Measurements from ENCODE around the gene NANOS2.

Gene NANOS2

GRCh38 chr19:45881082-45881908, 33.3 kb downstream of the NANOS2 start:
- no peaks in the 10 kb centered on the region for H3K9me3 ChIP-seq (ENCODE audit: insufficient read depth, low read depth, low read length)
- WGBS, result 73% methylated on average over 10 of the region's 10 CpGs
- no peak overlapping the region; the same call in 1 of the 2 replicates for H3K9ac ChIP-seq (ENCODE audit: low read depth, low read length)
- H3K27ac ChIP-seq (ENCODE audit: low read depth, low read length), result peak overlapping the region; percentile 27; the same call in 1 of the 2 replicates
- no peaks in the 10 kb centered on the region for H3K27me3 ChIP-seq (ENCODE audit: insufficient read depth, low read length)
- H3K36me3 ChIP-seq (ENCODE audit: insufficient read depth, low read length), result no peaks in the 10 kb centered on the region
- peak overlapping the region; percentile 54; the same call in 1 of the 2 replicates for H3K4me3 ChIP-seq (ENCODE audit: low read length)
- peaks cover 20% of the 10 kb centered on the region for H3K4me1 ChIP-seq (ENCODE audit: insufficient read depth, low read length)

GRCh38 chr19:45879971-45880370, 34.6 kb downstream of the NANOS2 start:
- H3K4me1 ChIP-seq (ENCODE audit: insufficient read depth, low read length), result peaks cover 23% of the 10 kb centered on the region

GRCh38 chr19:45879055-45879454, 35.5 kb downstream of the NANOS2 start:
- H3K9me3 ChIP-seq (ENCODE audit: insufficient read depth, low read depth, low read length), result no peaks in the 10 kb centered on the region
- H3K9ac ChIP-seq (ENCODE audit: low read depth, low read length), result no peak overlapping the region
- WGBS, result 93% methylated on average over 8 of the region's 8 CpGs
- peaks cover 21% of the 10 kb centered on the region for H3K4me1 ChIP-seq (ENCODE audit: insufficient read depth, low read length)
- no peak overlapping the region for H3K4me3 ChIP-seq (ENCODE audit: low read length)
- no peak overlapping the region for H3K27ac ChIP-seq (ENCODE audit: low read depth, low read length)
- H3K27me3 ChIP-seq (ENCODE audit: insufficient read depth, low read length), result no peaks in the 10 kb centered on the region
- no peaks in the 10 kb centered on the region for H3K36me3 ChIP-seq (ENCODE audit: insufficient read depth, low read length)

More at GRCh38 chr19:45879971-45880370, 34.6 kb downstream of the NANOS2 start:
- 77% methylated on average over 2 of the region's 2 CpGs for WGBS
- Histone ChIP-seq H3K4me3 (ENCODE audit: low read length) (no peak overlapping the region), H3K36me3 (ENCODE audit: insufficient read depth, low read length) (no peaks in the 10 kb centered on the region), H3K9me3 (ENCODE audit: insufficient read depth, low read depth, low read length) (no peaks in the 10 kb centered on the region), H3K27me3 (ENCODE audit: insufficient read depth, low read length) (no peaks in the 10 kb centered on the region), H3K9ac (ENCODE audit: low read depth, low read length) (no peak overlapping the region), H3K27ac (ENCODE audit: low read depth, low read length) (no peak overlapping the region)

- H3K27ac ChIP-seq (ENCODE audit: low read depth, low read length), result no peak overlapping the region
- no peaks in the 10 kb centered on the region for H3K27me3 ChIP-seq (ENCODE audit: insufficient read depth, low read length)
- no peaks in the 10 kb centered on the region for H3K9me3 ChIP-seq (ENCODE audit: insufficient read depth, low read depth, low read length)
- peaks cover 21% of the 10 kb centered on the region for H3K4me1 ChIP-seq (ENCODE audit: insufficient read depth, low read length)
- no peak overlapping the region for H3K4me3 ChIP-seq (ENCODE audit: low read length)
- peaks cover 3% of the 10 kb centered on the region; the same call in 1 of the 2 replicates for H3K36me3 ChIP-seq (ENCODE audit: insufficient read depth, low read length)
- no peak overlapping the region for H3K9ac ChIP-seq (ENCODE audit: low read depth, low read length)
- WGBS, result 90% methylated on average over 11 of the region's 11 CpGs
These were observed 36.4 kb downstream of the NANOS2 start for GRCh38 chr19:45878043-45878794.

GRCh38 chr19:45876411-45877197, 38.0 kb downstream of the NANOS2 start:
- Histone ChIP-seq H3K27me3 (ENCODE audit: insufficient read depth, low read length) (no peaks in the 10 kb centered on the region), H3K27ac (ENCODE audit: low read depth, low read length) (peak overlapping the region; percentile 76), H3K9me3 (ENCODE audit: insufficient read depth, low read depth, low read length) (no peaks in the 10 kb centered on the region), H3K36me3 (ENCODE audit: insufficient read depth, low read length) (peaks cover 9% of the 10 kb centered on the region; the same call in 1 of the 2 replicates), H3K4me1 (ENCODE audit: insufficient read depth, low read length) (peaks cover 12% of the 10 kb centered on the region), H3K9ac (ENCODE audit: low read depth, low read length) (peak overlapping the region; percentile 58), H3K4me3 (ENCODE audit: low read length) (peak overlapping the region; percentile 50)
- WGBS, result 12% methylated on average over 40 of the region's 41 CpGs

- H3K27ac ChIP-seq (ENCODE audit: low read depth, low read length), result no peak overlapping the region; the same call in 1 of the 2 replicates
- peak overlapping the region; percentile 50 for H3K4me3 ChIP-seq (ENCODE audit: low read length)
- H3K27me3 ChIP-seq (ENCODE audit: insufficient read depth, low read length), result no peaks in the 10 kb centered on the region
- peaks cover 6% of the 10 kb centered on the region; the same call in 1 of the 2 replicates for H3K4me1 ChIP-seq (ENCODE audit: insufficient read depth, low read length)
- 52% methylated on average over 4 of the region's 4 CpGs for WGBS
- peak overlapping the region; percentile 58 for H3K9ac ChIP-seq (ENCODE audit: low read depth, low read length)
- peaks cover 10% of the 10 kb centered on the region; the same call in 1 of the 2 replicates for H3K36me3 ChIP-seq (ENCODE audit: insufficient read depth, low read length)
- no peaks in the 10 kb centered on the region for H3K9me3 ChIP-seq (ENCODE audit: insufficient read depth, low read depth, low read length)
These were observed 38.5 kb downstream of the NANOS2 start for GRCh38 chr19:45876161-45876410.

GRCh38 chr19:45874620-45874966, 40.0 kb downstream of the NANOS2 start:
- peaks cover 6% of the 10 kb centered on the region; the same call in 1 of the 2 replicates for H3K4me1 ChIP-seq (ENCODE audit: insufficient read depth, low read length)

GRCh38 chr19:45873219-45873772, 41.3 kb downstream of the NANOS2 start:
- no peaks in the 10 kb centered on the region for H3K27me3 ChIP-seq (ENCODE audit: insufficient read depth, low read length)

More at GRCh38 chr19:45874620-45874966, 40.0 kb downstream of the NANOS2 start:
- Histone ChIP-seq H3K9me3 (ENCODE audit: insufficient read depth, low read depth, low read length) (no peaks in the 10 kb centered on the region), H3K27me3 (ENCODE audit: insufficient read depth, low read length) (no peaks in the 10 kb centered on the region), H3K9ac (ENCODE audit: low read depth, low read length) (no peak overlapping the region), H3K4me3 (ENCODE audit: low read length) (no peak overlapping the region), H3K27ac (ENCODE audit: low read depth, low read length) (no peak overlapping the region), H3K36me3 (ENCODE audit: insufficient read depth, low read length) (peaks cover 10% of the 10 kb centered on the region; the same call in 1 of the 2 replicates)
- WGBS, result 88% methylated on average over 7 of the region's 7 CpGs

GRCh38 chr19:45872095-45872919, 42.3 kb downstream of the NANOS2 start:
- H3K27ac ChIP-seq (ENCODE audit: low read depth, low read length), result no peak overlapping the region
- no peaks in the 10 kb centered on the region for H3K9me3 ChIP-seq (ENCODE audit: insufficient read depth, low read depth, low read length)
- no peak overlapping the region for H3K9ac ChIP-seq (ENCODE audit: low read depth, low read length)
- peaks cover 6% of the 10 kb centered on the region; the same call in 1 of the 2 replicates for H3K4me1 ChIP-seq (ENCODE audit: insufficient read depth, low read length)
- WGBS, result 93% methylated on average over 34 of the region's 34 CpGs
- H3K27me3 ChIP-seq (ENCODE audit: insufficient read depth, low read length), result no peaks in the 10 kb centered on the region
- H3K36me3 ChIP-seq (ENCODE audit: insufficient read depth, low read length), result peaks cover 10% of the 10 kb centered on the region; the same call in 1 of the 2 replicates
- no peak overlapping the region for H3K4me3 ChIP-seq (ENCODE audit: low read length)

More at GRCh38 chr19:45873219-45873772, 41.3 kb downstream of the NANOS2 start:
- Histone ChIP-seq H3K9me3 (ENCODE audit: insufficient read depth, low read depth, low read length) (no peaks in the 10 kb centered on the region), H3K4me1 (ENCODE audit: insufficient read depth, low read length) (peaks cover 6% of the 10 kb centered on the region; the same call in 1 of the 2 replicates), H3K4me3 (ENCODE audit: low read length) (no peak overlapping the region), H3K9ac (ENCODE audit: low read depth, low read length) (no peak overlapping the region), H3K36me3 (ENCODE audit: insufficient read depth, low read length) (peaks cover 10% of the 10 kb centered on the region; the same call in 1 of the 2 replicates), H3K27ac (ENCODE audit: low read depth, low read length) (no peak overlapping the region)
- 89% methylated on average over 7 of the region's 7 CpGs for WGBS

- H3K4me1 ChIP-seq (ENCODE audit: insufficient read depth, low read length), result peaks cover 6% of the 10 kb centered on the region; the same call in 1 of the 2 replicates
- peaks cover 10% of the 10 kb centered on the region; the same call in 1 of the 2 replicates for H3K36me3 ChIP-seq (ENCODE audit: insufficient read depth, low read length)
- H3K27me3 ChIP-seq (ENCODE audit: insufficient read depth, low read length), result no peaks in the 10 kb centered on the region
- no peak overlapping the region for H3K9ac ChIP-seq (ENCODE audit: low read depth, low read length)
- H3K4me3 ChIP-seq (ENCODE audit: low read length), result no peak overlapping the region
- H3K9me3 ChIP-seq (ENCODE audit: insufficient read depth, low read depth, low read length), result no peaks in the 10 kb centered on the region
- WGBS, result 90% methylated on average over 4 of the region's 5 CpGs
- H3K27ac ChIP-seq (ENCODE audit: low read depth, low read length), result no peak overlapping the region
These were observed 43.8 kb downstream of the NANOS2 start for GRCh38 chr19:45870798-45871197.
